Body of pancreas (tissue), 4 donors: ENCODE measurements around the gene SEL1L.

Source experiments
- CTCF ChIP-seq, 7 experiments: fragments of 450-650 bp in 4 of 7; fragments of 200-600 bp in 3 of 7; sonication (generic) in 3 of 7; IDR thresholded peaks; one replicate each; pipeline ENCODE4 v1.5.1; 2016 to 2019; ENCODE audit warnings: antibody characterized with exemption in 7 of 7
- POLR2A ChIP-seq, 3 donors: fragments of 450-650 bp; IDR thresholded peaks; one replicate each; pipeline ENCODE4 v1.6.1; 2016; ENCODE audit warnings: antibody characterized with exemption in 3 of 3, mild to moderate bottlenecking in 2 of 3

GRCh38 chr14:81454572-81455218 lies 79.0 kb downstream of the SEL1L start:
- TF ChIP-seq CTCF (IDR thresholded peaks at IDR 0.05) (no peak), POLR2A (IDR thresholded peaks at IDR 0.05) (no peak)
